T-helper 2 cell treated with Interferon-gamma antibody and Interleukin-4, amounts not matched to agents 5 μg/mL and 100 μg/mL, for 36 hours (primary cell): ENCODE measurements around the gene FAM13A.
"Not testable (repeated sequence)": the region's sequence is repeated elsewhere in the genome, so short reads cannot be mapped to it uniquely, and the experiment has no call there.

Experiments
- DNase-seq: peaks from one replicate; pipeline ENCODE4 v3.0.0; 2021; ENCODE audit warnings: low spot score
- H3K27ac Mint-ChIP-seq: one replicate; pipeline ENCODE4 v1.8.0; 2021; ENCODE audit warnings: mild to moderate bottlenecking, mixed read lengths
- H3K27me3 Mint-ChIP-seq: one replicate; pipeline ENCODE4 v1.8.0; 2021; ENCODE audit warnings: low read depth, mixed read lengths
- H3K36me3 Mint-ChIP-seq: one replicate; pipeline ENCODE4 v1.8.0; 2021; ENCODE audit warnings: low read depth, mixed read lengths
- H3K4me1 Mint-ChIP-seq: one replicate; pipeline ENCODE4 v1.8.0; 2021; ENCODE audit warnings: low read depth, mixed read lengths
- H3K4me3 Mint-ChIP-seq: one replicate; pipeline ENCODE4 v1.8.0; 2022; ENCODE audit warnings: mild to moderate bottlenecking, moderate library complexity, mixed read lengths
- H3K9me3 Mint-ChIP-seq: one replicate; pipeline ENCODE4 v1.8.0; 2021; ENCODE audit warnings: mixed read lengths

FAM13A gene

DNA sequence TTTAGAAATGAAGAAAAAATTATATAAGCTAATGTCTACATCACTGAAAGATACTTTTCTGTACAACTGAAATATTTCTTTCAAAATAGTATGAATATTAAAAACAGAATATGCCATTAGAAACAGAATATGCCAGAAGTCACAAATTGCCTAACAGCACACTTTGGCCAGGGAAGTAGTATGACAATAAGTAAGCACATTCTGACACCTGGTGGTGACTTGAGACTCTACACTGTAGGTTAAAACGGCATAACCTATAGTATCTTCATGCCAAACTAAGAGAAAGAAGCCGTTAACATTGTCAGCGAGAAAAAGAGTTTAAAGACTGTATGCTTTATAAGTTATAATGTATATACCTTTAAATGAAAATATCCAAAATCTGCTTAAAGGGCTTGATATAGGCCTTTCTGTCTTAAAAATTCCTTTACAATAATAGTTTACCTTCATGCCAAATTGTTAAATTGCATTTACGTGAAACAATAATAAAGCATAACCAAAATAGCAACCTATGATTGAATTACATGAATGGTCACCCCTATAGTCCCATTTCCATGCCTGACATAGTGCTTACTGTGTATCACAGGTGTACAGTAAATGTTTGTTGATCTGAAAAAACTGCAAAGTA is 32.8 kb downstream of the FAM13A start:
- no peaks in the 10 kb centered on the region for H3K9me3 Mint-ChIP-seq
- H3K27me3 Mint-ChIP-seq, result peaks cover 2% of the 10 kb centered on the region
- no peak overlapping the region for H3K4me3 Mint-ChIP-seq
- H3K4me1 Mint-ChIP-seq, result no peaks in the 10 kb centered on the region
- H3K36me3 Mint-ChIP-seq, result no peaks in the 10 kb centered on the region
- peak; percentile 28 for DNase-seq
- H3K27ac Mint-ChIP-seq, result no peak overlapping the region

DNA sequence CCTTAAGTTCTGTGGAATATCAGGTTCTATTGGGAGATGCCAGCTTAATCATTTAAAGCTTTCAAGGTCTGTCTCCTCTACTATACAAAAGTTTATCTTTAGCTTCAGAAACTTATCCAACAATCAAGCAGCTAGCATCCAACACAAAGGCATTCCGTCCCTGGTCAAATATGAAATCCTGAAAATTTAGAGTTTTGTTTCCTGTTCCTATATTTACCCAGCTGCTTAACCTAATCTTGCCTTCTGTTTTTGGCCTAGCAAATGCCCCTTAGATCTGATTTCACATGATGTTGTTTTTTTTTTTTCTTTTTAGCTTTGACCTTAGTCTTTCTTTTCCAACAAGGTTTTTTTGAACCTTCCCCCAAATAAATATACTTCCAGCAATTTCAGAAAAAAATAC is 33.8 kb downstream of the FAM13A start:
- Mint-ChIP-seq H3K4me1 (no peaks in the 10 kb centered on the region), H3K27ac (no peak overlapping the region), H3K36me3 (no peaks in the 10 kb centered on the region), H3K4me3 (no peak overlapping the region), H3K9me3 (no peaks in the 10 kb centered on the region), H3K27me3 (peaks cover 2% of the 10 kb centered on the region)
- DNase-seq, result no peak

DNA sequence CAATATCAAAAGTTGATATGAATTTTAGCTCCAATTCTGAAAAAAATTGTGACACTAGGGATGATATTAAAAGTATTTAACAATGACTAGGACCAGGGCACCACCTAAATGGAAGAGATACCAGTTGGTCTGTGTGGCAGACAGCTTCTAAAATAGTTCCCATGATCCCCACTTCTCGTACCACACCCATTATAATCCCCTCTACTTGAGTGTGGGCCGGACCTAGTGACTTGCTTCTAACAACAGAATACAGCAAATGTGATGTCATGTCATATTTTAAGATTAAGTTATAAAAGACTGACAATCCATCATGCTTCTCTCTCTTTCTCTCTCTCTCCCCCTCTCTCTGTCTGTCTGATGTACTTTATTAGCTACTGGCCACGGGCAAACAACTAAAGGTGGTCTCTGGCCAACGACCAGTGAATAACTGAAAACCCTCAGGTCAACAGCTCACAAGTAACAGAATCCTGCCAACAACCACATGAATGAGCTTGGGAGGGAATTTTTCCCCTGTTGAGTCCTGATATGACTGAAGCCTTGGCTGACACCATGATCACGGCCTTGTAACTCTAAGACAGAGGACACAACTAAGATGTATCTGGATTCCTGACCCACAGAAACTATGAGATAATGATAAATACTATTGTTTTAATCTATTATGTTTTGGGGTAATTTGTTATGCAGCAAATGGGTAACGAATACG is 34.4 kb downstream of the FAM13A start:
- Mint-ChIP-seq H3K4me1 (no peaks in the 10 kb centered on the region), H3K27me3 (peaks cover 2% of the 10 kb centered on the region), H3K36me3 (no peaks in the 10 kb centered on the region), H3K4me3 (no peak overlapping the region), H3K9me3 (no peaks in the 10 kb centered on the region), H3K27ac (no peak overlapping the region)
- DNase-seq, result no peak

DNA sequence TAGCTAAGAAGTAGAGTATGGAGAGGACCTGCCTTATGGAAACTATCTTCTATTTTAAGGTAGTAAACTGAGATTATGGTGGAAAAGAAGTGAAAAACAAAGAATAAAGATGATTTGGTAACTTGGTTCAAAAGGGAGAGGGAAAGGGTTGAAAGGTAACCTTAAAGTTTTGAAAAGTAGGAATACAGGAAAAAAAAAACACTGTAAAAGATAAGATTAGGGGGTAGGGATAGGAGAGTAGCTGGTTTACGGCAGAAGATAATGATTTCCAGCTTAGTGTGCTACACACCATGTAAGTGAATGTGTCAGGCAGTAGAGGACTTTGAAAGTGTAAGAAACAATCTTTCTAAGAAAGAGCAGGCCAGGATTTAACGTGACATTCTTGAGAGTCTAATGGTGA is 35.3 kb downstream of the FAM13A start:
- H3K4me3 Mint-ChIP-seq, result no peak overlapping the region
- no peaks in the 10 kb centered on the region for H3K27me3 Mint-ChIP-seq
- DNase-seq, result no peak
- no peaks in the 10 kb centered on the region for H3K4me1 Mint-ChIP-seq
- H3K27ac Mint-ChIP-seq, result no peak overlapping the region
- H3K36me3 Mint-ChIP-seq, result no peaks in the 10 kb centered on the region
- no peaks in the 10 kb centered on the region for H3K9me3 Mint-ChIP-seq

DNA sequence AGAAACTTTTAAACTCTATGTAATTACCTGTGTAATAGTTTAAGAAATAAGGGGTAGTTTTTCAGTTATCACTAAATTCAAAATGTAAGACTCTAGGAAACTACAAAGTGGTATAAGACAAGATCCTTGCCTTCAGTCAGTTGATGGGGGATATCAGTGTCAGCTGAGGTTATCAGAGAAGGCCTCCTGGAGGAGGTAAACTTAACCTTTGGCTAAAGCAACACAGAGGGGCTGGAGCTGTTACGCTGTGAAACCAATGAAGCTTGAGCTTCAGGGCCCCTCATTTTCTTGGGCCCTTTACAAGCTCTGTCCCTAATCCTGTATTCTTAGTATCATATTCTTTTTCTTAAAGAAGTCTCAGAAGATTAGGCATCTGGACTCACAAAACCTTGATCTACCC is 35.9 kb downstream of the FAM13A start:
- Mint-ChIP-seq H3K27ac (no peak overlapping the region), H3K36me3 (no peaks in the 10 kb centered on the region), H3K4me1 (no peaks in the 10 kb centered on the region), H3K4me3 (no peak overlapping the region), H3K27me3 (no peaks in the 10 kb centered on the region), H3K9me3 (no peaks in the 10 kb centered on the region)
- no peak for DNase-seq

DNA sequence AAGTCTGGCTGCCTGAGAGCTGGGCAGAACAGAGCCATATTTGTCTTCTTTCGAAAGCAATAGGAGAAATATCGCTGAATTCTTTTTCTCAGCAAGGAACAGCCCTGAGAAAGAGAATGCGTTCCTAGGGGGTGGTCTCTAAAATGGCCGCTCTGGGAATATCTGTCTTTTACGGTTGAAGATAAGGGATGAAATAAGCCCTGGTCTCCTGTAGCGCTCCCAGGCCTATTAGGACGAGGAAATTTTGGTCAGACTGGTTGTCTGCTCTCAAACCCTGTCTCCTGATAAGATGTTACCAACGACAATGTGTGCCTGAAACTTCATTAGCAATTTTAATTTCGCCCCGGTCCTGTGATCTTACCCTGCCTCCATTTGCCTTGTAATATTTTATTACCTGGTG is 42.1 kb downstream of the FAM13A start:
- peaks cover 10% of the 10 kb centered on the region for H3K9me3 Mint-ChIP-seq
- not testable (repeated sequence) for H3K36me3 Mint-ChIP-seq, H3K4me3 Mint-ChIP-seq, H3K27ac Mint-ChIP-seq, H3K4me1 Mint-ChIP-seq, H3K27me3 Mint-ChIP-seq, DNase-seq

DNA sequence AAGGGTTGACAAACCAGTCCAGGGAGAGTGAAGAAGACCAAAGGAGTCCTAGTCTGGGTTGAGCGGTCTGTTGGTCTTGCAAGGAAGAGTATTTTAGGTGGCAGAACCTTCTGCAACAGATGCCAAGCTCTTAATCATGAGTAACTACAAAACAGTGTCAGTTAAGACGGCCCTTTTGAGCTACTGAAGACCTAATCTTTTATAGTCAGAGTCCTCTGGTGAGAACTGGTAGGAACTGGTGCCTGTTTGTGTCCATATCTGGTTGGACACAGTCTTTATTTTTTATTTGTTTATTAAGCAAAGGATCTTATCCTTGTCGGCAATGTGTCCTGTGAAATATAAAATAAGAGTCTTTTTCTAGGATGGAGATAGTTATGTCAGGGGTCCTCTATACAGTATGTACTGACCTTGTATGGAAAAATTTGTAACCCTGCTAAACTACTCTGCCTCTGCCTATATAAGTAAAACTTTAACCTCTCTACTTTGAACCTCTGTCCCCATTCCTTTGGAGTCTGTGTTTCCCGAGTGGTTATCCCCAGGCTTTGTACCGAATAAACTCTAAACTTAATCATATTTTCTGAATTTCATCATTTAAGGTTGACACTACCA is 47.1 kb downstream of the FAM13A start:
- no peaks in the 10 kb centered on the region for H3K4me1 Mint-ChIP-seq
- peaks cover 4% of the 10 kb centered on the region for H3K9me3 Mint-ChIP-seq
- no peaks in the 10 kb centered on the region for H3K36me3 Mint-ChIP-seq
- H3K27me3 Mint-ChIP-seq, result no peaks in the 10 kb centered on the region
- no peak overlapping the region for H3K4me3 Mint-ChIP-seq
- H3K27ac Mint-ChIP-seq, result no peak overlapping the region
- no peak for DNase-seq

DNA sequence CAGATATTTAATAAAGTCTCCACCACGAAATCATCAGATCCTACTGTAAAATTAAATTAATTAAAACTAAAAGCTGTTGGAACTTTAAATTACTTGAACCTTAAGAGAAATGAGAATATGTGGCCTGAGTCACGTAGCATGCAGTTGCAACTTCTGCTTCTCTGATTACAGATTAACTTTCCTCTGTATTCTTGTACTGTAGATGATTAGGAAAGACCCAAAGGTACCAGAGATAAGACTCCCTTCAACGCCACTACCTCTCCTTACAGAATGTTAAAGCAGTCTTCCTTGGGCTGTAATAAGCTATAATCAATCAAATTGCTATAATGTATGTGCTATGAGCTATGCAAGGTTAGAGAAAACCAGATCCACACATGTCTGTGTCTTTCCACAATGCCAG is 47.9 kb downstream of the FAM13A start:
- H3K27ac Mint-ChIP-seq, result no peak overlapping the region
- no peaks in the 10 kb centered on the region for H3K4me1 Mint-ChIP-seq
- no peak overlapping the region for H3K4me3 Mint-ChIP-seq
- no peak for DNase-seq
- no peaks in the 10 kb centered on the region for H3K36me3 Mint-ChIP-seq
- H3K9me3 Mint-ChIP-seq, result no peaks in the 10 kb centered on the region
- H3K27me3 Mint-ChIP-seq, result no peaks in the 10 kb centered on the region

DNA sequence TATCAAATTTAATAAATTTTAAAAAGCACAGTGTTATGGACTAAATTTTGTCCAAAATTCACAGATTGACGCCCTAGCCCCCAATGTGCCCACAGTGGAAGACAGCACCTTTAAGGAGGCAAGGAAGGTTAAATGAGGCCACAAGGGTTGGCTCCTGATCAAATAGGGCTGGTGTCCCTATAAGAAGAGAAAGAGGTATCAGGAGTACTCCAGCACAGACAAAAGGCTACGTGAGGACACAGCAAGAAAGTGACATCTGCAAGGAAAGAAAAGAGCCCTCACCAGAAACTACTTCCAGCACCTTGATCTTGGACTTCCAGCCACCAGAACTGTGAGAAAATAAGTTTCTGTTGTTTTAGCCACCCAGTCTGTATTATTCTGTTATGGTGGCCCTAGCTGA is 48.8 kb downstream of the FAM13A start:
- H3K27me3 Mint-ChIP-seq, result no peaks in the 10 kb centered on the region
- H3K27ac Mint-ChIP-seq, result no peak overlapping the region
- no peaks in the 10 kb centered on the region for H3K36me3 Mint-ChIP-seq
- H3K4me3 Mint-ChIP-seq, result no peak overlapping the region
- no peaks in the 10 kb centered on the region for H3K4me1 Mint-ChIP-seq
- no peaks in the 10 kb centered on the region for H3K9me3 Mint-ChIP-seq
- no peak for DNase-seq

DNA sequence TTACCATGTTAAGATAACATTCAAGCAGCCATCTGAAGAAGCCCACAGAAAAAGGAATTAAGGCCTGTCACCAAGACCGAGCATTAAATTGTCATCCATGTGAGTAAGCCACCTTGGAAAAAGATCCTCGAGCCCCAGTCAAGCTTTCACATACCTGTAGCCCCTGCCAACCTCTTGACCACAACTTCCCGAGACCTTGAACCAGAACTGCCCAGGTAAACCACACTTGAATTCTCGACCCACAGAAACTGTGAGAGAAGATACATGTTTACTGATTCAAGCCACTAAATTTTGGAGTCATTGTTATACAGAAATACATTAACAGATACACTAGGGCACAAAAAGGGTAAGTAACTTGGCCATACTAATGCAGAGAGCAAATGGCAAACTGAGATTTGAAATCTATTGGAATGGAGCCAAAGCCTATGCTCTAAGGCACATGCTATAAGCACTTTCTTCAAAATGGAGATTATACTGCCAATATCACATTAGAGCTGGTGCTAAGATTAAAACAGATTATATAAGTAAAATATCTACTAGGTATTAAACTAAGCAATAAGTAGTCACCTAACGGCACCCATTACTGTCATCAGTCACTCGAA is 49.5 kb downstream of the FAM13A start:
- Mint-ChIP-seq H3K27me3 (no peaks in the 10 kb centered on the region), H3K4me1 (no peaks in the 10 kb centered on the region), H3K9me3 (no peaks in the 10 kb centered on the region), H3K36me3 (no peaks in the 10 kb centered on the region), H3K4me3 (no peak overlapping the region), H3K27ac (no peak overlapping the region)
- DNase-seq, result no peak

DNA sequence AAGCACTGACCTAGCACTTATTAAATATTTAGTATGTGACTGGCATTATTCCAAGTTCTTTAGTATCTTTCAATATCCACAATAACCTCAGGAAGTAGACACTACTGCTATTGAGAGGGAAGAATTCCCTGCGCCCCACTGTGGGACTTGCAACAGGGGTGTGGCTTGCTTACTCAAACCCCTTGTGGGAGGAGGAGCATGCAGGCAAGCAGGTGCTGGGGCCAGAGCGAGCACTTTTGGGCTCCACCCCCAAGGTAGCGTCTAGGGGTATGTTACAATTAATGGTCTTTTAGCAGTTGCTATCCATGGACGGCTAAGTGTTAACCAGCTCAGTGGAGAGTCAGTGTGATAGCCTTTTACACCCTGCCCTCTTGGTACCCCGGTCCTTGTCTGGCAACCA is 50.7 kb downstream of the FAM13A start:
- no peaks in the 10 kb centered on the region for H3K4me1 Mint-ChIP-seq
- H3K27me3 Mint-ChIP-seq, result no peaks in the 10 kb centered on the region
- H3K36me3 Mint-ChIP-seq, result no peaks in the 10 kb centered on the region
- DNase-seq, result no peak
- no peaks in the 10 kb centered on the region for H3K9me3 Mint-ChIP-seq
- no peak overlapping the region for H3K4me3 Mint-ChIP-seq
- no peak overlapping the region for H3K27ac Mint-ChIP-seq

DNA sequence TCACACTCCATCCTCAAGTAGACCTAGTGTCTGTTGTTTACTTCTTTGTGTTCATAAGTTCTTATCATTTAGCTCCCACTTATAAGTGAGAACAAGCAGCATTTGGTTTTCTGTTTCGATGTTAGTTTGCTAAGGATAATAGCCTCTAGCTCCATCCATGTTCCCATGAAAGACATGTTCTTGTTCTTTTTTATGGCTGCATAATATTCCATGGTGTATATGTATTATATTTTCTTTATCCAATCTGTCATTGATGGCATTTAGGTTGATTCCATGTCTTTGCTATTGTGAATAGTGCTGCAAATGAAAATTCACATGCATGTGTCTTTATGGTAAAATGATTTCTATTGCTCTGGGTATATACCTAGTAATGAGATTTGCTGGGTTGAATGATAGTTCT is 51.9 kb downstream of the FAM13A start:
- not testable (repeated sequence) for H3K9me3 Mint-ChIP-seq, DNase-seq, H3K4me1 Mint-ChIP-seq, H3K36me3 Mint-ChIP-seq, H3K4me3 Mint-ChIP-seq, H3K27me3 Mint-ChIP-seq, H3K27ac Mint-ChIP-seq

DNA sequence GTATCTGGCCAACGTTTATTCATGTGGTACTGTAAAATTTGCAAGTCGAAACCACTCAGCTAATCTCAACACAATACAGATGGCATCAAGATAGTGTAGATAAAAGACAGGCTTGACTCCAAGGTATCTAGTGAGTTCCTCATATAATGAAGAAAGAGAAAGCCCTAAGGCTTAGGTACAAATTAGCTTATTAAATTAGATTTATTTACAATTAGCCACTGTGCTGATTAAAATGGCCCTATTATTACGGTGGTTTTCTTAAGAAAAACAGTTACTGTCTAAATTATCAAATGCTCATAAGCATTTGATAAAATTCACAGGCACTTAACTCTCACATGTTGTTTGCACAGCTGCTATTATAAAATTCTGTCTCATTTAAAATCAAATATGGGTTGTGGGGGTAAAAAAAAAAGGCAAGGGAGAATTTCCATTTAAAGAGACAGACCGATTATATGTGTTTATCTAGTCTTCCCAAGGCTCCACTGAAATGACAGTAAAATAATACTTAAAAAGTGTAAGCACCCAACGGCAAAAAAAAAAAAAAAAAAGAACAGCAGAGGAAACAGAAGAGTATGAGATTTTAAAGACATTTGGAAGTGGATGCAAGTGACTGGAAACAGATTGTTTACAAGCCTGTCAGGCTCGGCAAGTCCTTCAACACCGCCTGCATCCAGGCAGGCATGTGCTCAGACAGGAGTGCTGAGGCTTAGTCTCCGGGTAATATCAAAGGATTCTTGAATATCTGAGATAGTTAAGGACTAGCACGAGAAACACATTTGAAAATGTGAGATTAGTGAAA is 55.1 kb downstream of the FAM13A start:
- no peak for DNase-seq
- no peaks in the 10 kb centered on the region for H3K27me3 Mint-ChIP-seq
- no peak overlapping the region for H3K27ac Mint-ChIP-seq
- no peaks in the 10 kb centered on the region for H3K4me1 Mint-ChIP-seq
- H3K36me3 Mint-ChIP-seq, result no peaks in the 10 kb centered on the region
- H3K4me3 Mint-ChIP-seq, result no peak overlapping the region
- H3K9me3 Mint-ChIP-seq, result no peaks in the 10 kb centered on the region

DNA sequence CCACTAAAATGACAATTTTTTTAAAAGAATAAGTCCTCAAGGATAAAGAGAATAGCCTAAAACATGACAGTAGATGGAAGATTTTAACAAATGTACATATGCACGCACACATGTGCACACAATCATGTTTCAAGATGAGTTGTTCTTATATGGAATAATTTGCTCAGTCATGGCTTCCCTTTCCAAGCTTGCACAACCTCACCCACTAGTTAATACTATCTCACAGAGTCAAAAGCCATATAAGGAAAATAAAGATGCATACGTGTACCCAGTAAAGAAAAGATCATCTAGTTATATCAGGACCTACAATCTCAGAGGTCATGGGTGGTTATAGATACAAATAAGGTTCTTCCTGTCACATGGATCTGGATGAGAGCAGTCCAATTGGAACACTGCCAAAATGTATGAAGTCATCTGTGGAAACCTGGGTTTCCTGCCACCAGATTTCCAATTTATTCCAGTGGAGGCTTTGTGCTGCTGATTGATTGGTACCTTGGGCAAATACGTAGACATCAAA is 56.1 kb downstream of the FAM13A start:
- no peak overlapping the region for H3K27ac Mint-ChIP-seq
- no peaks in the 10 kb centered on the region for H3K27me3 Mint-ChIP-seq
- no peaks in the 10 kb centered on the region for H3K36me3 Mint-ChIP-seq
- no peak overlapping the region for H3K4me3 Mint-ChIP-seq
- no peaks in the 10 kb centered on the region for H3K4me1 Mint-ChIP-seq
- no peak for DNase-seq
- no peaks in the 10 kb centered on the region for H3K9me3 Mint-ChIP-seq
